ENCODE measurements around the gene SP3.
"Not testable (repeated sequence)": the region's sequence is repeated elsewhere in the genome, so short reads cannot be mapped to it uniquely, and the experiment has no call there.

The SP3 gene

DNA sequence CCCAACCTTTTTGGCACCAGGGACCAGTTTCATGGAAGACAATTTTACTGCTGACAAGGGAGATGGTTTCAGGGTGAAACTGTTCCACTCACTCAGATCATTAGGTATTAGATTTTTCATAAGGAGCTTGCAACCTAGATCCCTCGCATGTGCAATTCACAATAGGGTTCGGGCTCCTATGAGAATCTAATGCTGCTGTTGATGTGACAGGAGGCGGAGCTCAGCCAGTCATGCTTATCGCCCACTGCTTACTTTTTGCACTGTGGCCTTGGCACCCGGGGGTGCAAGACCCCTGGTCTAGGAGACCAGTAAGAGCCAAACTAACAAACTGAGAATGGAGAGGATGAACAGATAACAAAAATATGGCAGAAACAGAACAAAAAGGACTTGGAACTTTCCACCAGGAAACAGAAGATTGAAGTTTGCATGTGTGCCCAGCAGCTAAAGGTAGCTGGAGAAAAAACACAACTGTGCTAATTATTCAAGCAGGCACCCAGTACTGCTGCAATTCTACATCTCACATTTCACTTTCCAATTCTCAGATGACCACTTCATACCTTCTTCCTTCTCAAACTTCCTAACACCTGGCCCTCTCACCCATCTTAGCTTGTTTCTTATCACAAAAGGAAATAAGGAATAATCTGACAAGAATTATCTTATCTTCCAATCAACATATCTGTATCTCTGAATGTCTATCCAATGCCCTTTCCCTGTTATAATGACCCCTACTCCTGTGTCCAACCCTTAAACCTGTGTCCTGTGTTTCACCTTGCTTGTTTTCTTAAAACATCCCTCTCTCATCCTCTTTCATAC is 24.8 kb downstream of the SP3 start:
- DNase-seq: no peak

DNA sequence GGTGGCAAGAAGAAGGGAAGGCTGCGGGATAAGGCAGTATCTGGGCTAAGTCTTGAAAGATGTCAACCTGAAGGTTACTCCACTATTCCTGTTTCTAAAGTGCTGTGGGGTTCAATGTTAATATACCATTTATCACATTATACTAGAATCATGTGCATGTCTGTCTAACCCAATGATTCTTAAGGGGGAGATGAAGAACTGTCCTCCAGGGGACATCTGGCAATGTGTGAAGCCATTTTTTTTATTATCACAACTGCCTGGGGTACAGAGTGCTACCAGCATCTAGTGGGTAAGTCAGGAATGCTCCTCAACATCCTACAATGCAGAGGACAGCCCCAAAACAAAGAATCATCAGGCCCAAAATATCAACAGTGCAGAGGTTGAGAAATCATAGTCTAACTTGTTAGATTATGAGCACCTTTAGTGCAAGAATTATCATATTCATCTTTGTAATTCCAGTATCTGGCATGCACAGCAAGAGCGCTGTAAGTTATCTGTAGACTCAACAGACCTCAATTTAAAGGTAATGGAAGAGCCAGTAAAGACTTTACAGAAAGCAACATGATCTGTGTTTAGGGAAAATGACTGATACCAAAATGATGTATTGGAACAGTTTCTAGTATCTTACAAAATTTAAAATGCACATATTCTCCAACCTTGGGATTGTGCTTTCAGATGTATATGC is 26.3 kb downstream of the SP3 start:
- DNase-seq: no peak

DNA sequence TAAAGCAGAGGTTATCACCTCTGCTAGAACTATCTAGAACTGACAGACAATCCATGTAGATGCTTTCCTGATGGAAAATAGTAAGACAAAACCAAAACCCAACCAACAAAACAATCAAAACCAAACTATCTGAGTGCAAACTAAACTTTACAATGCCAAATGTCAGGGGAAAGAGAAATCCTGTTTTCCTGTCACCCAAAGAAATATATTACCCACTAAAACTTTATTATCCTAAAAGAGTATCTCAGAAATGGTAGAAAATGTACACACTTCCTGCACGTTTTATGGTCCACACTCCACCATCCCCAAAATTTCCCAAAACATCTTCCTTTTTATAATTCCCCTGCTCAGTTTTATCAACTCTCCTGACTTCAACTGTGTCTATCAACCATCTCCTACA is 29.9 kb downstream of the SP3 start:
- no peak for DNase-seq

DNA sequence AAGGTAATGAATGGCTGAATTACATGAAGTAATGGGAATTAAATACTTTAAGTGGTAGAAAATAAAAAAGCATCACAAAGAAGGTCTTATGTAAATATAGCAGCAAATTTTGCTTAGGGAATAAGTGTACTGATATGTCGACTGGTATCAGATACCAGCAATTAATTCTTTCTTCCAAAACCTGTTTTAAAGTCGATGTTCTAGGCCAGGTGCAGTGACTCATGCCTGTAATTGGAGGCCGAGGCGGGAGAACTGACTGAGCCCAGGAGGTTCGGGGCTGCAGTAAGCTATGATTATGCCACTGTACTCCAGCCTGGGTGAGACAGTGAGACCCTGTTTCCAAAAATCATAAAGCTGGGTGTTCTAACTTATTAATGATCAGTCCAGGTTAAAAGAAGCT is 30.3 kb downstream of the SP3 start:
- DNase-seq: peak; percentile 29

DNA sequence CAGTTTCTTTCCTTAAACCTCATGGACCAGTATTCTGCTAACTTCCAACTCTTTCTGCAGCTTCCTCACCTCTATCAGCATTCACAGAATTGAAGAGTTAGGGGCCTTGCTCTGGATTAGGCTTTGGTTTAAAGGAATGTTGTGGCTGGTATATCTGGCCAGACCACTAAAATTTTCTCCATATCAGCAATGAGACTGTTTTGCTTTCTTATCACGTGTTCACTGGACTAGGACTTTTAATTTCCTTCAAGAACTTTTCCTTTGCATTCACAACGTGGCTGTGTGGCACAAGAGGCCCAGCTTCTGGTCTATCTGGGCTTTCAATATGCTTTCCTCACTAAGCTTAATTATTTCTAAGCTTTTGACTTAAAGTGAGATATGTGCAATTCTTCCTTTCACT is 33.4 kb downstream of the SP3 start:
- DNase-seq: no peak

DNA sequence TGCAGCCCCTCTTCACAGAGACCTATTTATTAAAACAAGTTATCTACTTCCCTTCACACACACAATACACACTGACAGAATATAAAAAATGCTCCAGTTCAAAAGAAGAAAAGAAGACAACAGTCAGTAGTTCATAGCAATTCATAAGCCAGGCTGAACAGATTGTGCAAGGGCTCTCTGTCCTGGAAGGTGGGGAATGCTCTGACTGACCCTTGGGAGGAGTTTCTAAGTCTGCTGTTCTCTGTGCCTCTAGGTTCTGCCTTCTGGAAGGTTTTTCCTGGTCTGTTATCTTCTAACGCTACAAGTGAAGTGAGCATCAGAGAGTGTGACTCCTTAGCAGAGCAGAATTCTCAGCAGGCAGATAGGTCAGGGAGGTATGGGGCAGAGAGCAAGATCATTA is 35.7 kb downstream of the SP3 start:
- DNase-seq: no peak

DNA sequence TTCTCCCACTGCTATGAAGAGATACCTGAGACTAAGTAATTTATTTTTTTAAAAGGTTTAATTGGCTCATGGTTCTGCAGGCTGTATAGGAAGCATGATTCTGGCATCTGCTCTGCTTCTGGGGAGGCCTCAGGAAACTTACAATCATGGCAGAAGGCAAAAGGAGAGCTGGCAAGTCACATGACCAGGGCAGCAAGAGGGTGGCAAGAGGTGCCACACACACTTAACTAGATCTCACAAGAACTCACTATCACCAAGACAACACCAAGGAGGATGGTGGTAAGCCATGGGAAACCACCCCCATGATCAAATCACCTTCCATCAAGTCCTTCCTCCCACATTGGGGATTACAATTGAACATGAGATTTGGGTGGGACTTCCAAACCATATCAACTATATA is 38.3 kb downstream of the SP3 start:
- no peak for DNase-seq

DNA sequence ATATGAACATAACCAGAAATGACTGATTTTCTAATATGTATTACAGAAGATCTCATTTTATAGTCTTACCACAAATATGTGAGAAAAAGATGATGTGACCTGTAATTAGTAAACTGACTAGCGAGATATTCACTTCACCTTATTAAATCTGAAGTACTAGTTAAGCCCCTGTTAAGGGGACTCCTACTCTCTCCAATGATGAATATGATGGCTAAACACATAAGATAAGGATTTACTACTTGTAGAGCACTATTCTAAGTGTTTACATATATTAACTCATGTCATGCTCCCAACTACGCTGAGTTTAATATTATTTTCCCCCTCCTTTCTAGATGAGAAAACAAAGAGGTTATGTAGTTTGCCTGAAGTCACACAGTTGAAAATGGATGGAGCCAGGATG is 40.9 kb downstream of the SP3 start:
- DNase-seq: no peak

DNA sequence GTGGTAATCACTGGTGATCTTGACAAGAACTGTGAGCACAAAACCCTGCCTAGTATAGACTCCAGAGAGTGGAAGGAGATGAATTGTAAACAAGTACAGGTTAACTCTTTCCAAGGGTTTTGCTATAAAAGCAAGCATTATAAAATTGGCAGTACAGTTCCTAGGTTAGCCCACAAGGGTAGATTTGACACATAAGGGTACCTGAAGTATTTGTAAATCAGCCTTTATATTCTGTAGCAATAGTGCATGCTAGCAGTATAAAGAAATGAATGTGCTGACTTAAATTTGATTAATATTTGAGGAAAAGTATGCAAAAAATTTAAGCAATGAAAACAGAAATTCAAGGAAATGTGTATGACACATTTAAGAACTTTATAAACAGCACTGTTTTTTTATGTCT is 42.4 kb downstream of the SP3 start:
- no peak for DNase-seq

DNA sequence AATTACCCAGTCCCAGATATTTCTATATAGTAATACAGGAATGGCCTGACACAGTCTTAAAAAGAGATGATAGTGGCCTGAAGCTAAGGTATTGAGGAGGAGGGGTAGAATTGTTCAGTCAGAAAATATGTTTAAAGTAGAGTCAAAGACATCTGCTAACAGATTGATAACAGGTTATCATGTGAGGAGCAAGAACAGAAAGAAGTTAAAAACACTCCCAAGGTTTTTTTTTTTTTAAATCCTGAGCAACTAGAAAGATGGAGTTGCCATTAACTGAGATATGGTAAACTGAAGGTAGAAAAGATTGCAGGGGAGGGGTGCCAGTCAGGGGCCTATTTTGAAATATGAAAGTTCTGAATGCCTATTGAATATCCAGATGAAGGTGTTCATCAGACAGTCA is 43.1 kb downstream of the SP3 start:
- DNase-seq: no peak

DNA sequence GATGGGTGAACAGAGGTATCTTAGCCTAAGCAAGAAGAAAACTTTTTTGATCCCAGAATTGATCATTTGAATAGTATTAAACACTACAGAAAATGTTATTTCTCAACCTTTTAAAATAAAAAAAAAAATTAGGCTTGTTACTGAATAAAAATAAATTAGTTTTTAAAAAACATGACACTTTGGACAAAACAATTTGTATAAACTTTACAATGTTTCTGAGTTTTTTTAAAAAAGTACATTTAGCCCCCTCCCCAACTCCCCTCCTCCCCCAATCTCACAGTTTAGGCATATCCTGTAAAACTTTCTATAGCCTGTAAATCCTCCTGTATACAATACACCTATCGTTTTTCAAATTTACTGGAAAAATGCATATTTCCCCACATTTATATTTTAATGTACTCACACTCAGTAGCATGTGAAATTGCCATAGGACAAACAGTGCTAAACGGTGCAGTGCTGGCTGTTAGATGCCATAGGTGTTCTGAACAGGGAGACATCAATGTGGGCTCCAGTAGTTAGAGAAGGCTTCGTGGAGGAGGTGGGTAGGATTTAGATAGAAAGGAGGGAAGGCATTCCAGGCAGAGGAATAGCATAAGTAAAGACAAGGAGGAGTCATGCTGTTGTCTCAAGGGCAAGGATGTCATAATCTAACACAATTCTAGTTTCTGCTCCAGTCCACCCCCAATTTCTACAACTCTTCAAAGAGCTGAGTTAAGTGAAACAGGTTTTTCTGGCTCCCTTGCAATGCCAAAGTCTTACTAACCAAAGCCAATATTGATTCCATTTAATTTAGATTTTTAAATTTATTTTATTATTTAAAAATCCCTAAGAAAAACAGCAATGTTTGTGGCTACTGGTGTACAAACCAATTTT is 50.9 kb downstream of the SP3 start:
- no peak for DNase-seq

DNA sequence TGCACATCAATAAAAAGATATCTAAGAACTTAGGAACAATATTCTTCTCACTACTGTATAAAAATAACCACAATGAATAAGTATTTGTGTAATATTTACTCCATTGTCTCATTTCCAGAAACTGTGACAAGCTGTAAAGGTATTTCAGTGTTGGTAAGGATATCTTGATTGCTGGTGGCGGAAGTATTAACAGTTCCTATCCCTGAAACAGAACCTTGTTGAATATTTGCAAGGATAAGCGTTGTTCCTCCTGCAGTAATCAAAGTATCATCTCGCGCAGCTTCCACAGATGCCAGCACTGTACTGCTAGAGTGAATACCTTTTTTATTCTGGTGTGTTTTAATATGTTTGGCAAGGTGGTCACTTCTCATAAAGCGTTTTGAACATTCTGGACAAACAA is 55.3 kb downstream of the SP3 start:
- no peak for DNase-seq

DNA sequence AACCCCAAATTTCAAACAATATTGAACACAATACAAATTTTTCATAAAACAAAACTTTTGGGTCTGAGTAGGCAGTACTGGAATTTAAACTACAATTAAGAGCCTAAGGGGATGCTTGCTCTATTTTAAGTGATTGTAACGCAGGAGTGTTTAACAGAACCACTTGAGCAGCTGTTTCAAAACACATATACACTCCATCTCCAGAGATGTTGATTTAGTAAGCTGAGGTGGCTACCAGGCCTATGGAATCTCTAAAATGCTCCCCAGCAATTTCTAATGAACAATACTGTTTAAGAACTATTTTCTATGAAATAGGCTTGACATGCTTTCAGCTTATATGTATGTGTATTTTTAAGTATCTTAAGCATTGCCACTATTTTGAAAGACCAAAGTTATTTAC is 58.5 kb downstream of the SP3 start:
- no peak for DNase-seq

DNA sequence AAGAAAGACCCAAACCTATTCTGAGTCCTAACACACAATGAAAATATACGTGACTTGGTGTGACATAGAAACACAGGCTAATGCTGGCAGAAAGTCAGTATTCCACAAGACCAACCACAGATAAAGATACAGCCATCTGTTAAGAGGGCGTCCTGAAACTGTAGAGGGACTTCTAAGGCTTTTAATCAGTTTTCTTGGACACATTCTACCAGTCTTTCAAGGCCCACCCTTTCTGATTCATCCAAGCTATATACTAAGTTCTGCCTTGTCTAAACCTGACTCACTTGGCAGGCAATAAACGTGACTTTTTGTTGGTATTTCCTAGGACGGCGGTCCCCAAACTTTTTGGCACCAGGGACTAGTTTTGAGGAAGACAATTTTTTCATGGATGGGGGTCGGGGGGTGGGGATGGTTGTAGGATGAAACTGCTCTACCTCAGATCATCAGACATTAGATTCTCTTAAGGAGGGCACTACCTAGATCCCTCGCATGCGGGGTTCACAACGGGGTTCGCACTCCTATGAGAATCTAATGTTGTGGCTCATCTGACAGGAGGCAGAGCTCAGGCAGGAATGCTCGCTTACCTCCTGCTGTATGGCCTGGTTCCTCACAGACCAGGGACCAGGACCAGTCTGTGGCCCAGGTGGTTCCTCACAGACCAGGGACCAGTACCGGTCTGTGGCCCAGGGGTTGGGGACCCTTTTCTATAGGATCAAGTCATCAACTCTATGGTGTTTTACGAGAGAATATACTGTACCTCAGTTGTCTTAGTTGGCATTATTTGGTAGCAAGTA is 61.4 kb downstream of the SP3 start:
- no peak for DNase-seq

DNA sequence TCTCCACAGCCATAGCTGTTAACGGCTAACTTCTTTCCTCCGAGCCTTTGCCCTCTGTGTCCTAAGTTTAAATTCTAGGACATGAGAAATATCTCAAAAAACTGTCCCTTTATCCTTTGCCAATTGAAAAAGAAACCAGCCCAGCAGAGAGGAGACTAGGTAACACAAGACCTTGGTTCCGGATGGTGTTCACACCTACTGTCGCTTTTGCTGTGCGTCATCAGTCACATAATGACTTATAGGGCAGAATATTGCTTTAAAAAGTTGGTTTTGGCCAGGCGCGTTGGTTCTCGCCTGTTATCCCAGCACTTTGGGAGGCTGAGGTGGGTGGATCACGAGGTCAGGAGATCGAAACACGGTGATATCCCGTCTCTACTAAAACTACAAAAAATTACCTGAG is 66.2 kb downstream of the SP3 start:
- DNase-seq: no peak

DNA sequence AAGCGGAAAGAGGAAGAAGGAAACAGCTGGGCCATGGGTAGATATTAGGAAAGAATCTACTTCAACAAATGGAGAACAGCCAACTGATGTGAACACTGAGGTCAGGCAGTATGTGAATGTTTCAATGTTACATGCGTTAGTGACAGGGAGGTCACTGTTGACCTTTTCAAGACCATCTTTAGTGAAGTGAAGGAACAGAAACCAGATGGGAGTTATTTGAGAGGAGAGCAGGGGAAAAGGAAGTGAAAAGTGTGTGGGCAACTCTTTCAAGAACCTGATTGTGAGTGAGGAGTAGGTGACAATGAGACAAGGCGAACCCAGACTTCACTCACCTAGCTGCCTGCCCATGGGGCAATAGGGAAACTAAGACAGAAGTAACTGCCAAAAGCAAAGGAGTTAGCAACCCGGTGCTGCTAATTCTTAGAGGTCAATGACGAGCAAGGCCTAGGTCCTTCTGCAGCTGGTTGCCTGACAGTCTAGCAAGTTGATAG is 67.0 kb downstream of the SP3 start:
- no peak for DNase-seq

DNA sequence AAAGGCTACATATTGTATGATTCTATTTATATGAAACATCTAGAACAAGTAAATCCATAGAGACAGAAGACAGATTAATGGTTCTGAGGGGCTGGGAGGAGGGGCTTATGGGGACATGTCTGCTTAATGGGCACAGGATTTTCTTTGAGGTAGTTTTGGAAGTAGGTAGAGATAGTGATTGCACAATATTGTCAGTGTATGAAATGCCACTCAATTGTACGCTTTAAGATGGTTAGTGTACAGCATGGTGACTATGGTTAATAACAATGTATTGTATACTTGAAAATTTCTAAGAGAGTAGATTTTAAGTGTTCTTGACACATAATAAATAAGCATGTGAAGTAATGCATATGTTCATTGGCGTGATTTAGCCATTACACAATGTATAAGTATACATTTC is 68.4 kb downstream of the SP3 start:
- DNase-seq: no peak

DNA sequence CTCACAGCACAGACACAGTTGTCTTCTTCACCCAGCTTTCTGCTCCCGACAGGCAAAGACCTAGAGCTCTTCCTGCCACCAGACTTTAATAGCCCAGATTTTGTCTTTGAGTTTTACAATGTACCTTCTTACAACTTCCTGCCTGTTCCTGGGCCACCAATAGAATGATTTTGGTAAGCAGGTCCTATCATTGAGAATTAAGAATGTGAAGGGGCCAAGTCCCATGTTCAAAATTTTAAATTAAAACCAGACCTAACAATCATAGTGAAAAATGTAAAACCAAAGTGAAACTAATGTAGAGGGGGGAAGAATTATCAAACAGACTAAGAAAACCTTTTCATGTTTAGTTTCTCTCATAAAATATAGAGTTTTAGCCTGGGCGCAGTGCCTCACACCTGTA is 72.8 kb downstream of the SP3 start:
- no peak for DNase-seq

DNA sequence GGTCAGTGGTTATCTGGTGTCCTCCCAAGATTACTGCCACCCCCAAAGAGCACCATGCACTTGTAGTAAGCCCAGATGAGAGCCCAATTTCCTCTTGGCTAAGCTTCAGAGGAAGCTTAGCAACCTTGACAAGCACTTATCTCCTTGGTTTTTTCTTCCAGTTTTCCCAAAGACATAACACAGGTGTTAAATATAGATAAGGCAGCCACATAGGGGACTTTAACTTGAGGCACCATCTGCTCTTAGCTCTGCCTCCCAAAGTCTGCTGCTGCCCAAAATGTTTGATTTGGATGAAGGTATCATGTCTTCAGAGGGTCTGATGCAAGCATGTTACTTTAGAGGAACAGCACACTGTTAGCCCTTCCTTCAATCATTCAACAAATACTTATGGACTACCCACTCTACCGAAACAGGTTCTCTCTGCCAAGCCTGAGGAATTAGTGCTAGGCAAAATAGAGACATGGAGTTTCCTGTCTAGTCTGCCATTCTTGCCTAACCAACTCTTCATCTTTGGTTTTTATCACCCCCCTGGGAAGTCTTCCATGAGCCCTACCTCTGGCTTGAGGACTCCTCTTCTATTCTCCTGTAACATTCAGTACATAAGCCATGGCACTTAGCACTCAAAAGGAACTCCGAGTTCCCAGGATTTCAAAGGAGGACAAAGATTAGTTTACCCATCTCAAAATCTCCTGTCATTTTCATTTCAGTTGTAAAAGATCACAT is 73.7 kb downstream of the SP3 start:
- DNase-seq: no peak

DNA sequence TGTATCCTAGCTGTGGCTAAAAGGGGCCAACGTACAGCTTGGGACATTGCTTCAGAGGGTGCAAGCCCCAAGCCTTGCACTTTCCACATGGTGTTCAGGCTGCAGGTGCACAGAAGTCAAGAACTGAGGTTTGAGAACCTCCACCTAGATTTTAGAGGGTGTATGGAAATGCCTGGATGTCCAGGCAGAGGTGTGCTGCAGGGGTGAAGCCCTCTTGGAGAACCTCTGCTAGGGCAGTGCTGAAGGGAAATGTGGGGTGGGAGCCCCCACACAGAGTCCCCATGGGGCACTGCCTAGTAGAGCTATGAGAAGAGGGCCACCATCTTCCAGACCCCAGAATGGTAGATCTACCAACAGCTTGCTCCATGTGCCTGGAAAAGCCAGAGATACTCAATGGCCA is 75.7 kb downstream of the SP3 start:
- DNase-seq: not testable (repeated sequence)

DNA sequence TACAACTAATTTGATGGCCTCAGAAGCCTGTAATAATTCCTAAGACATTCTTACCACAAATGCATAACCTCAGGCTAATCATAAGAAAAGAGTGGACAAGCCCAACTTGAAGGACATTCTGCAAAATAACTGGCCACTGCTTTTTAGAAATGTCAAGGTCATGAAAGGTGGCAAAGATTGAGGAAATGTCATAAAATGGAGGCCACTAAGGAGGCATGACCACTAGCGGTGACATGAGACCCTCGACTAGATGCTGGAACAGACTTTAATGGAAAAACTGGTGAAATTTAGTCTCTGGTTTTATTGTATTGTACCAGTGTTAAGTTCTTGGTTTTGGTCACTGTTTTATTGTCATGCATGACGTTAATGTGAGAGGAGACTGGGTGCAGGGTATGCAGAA is 78.6 kb downstream of the SP3 start:
- DNase-seq: no peak
